Measurements from ENCODE around the gene PNPLA2.

Gene PNPLA2

GRCh38 chr11:798093-798713 is 20.5 kb upstream of the PNPLA2 start, which contains the start of gene SLC25A22:
TSS of gene SLC25A22 (minus strand) at chr11:798281. CDS start at chr11:795006, 3,275 bp downstream.
- DNase-seq (ENCODE audit: low spot score): peak; percentile 76

DNA sequence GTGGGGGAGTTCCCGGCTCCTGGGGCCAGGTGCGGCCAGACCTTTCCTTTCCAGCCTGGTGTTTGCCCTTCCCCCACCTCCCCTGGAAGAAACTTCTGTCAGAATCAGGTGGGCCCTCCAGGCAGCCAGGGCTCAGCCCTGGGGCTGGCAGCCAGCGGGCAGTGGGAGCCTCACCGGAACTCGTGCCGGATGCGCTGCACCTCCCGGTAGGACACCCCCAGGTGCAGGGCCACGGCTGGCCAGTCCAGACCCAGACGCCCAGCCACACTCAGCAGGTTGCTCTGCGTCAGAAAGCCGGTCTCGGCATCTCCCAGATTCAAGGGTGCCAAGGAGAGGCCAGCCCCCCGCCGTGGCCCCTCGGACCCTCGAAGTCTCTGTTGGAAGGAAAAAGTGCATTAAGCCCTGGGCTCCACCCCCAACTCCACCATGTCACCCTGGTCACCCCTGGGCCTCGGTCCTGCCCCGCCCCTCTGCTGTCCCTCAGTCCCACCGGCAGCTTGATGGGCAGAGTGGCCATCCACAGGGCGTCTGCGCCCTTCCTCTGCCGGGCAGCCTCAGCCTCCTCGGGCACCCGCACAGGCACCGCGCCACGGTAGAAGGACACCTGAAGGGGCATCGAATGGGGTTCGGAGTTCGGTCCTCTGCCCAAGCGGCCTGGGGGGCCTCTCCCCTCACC is 18.9 kb upstream of the PNPLA2 start:
- DNase-seq (ENCODE audit: low spot score): no peak

DNA sequence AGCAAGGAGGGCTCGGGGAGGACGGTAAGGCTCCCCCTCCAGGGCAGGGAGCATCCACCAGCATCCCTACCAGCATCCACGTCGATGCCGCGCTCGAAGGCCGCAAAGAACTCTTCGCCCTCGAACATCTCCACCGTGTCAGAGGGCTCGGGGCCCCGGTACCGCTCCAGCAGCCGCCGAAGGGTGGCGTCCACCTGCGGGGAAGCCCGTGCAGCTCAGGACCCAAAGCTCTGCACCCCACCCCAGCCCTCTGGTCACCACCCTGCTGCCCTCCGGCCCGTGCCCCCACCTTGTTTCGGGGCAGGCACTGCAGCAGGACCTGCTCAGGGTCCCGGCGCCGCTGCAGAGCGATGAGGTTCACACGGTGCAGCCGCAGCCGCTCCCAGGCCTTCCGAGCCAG is 18.2 kb upstream of the PNPLA2 start:
- no peak for DNase-seq (ENCODE audit: low spot score)

DNA sequence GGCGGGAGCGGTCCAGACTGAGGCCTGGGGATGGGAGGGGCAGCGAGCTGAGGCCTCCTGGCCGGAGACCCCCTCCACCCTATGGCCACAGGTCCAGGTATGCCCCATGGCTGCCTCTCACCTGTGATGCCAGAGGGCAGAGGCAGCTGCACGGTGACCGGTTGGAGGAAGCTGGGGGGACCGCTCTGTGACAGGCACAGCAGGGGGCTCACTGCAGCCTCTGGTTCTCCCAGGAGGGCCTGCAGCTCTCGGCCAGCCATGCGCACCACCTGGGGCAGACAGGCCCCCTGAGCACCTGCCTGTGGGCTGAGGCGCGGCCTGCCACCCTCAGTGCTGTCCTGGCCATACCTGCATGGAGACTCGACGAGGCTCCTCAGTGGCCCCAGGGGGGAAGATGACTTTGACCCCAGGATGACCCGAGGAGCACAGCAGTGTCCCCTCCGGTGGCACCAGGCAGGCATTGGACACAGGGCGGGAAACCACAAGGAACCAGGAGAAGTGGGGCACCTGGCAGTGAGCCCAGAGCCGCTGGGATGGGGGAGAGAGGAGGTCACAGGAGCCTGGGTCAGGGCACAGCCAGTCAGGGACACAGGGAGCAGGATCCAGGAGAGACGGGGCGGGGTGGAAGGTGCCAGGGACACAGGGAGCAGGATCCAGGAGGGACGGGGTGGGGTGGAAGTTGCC is 17.5 kb upstream of the PNPLA2 start:
- no peak for DNase-seq (ENCODE audit: low spot score)

- DNase-seq (ENCODE audit: low spot score): no peak
Observed at GRCh38 chr11:802018-802617, 16.6 kb upstream of the PNPLA2 start.

GRCh38 chr11:802693-803466 is 15.8 kb upstream of the PNPLA2 start:
- no peak for DNase-seq (ENCODE audit: low spot score)

DNA sequence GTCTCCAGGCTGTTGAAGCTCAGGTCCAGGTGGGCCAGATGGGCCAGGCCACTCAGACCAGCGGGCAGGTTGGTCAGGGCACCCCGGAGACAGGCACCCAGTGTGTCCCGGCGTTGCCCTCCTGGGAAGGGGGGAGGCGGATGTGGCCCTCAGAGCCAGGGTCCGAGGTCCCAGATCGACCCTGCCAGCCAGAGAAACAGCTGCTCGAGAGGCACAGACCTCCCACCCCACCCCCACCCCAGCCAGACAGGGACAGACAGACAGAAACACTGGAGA is 15.3 kb upstream of the PNPLA2 start:
- no peak for DNase-seq (ENCODE audit: low spot score)

DNA sequence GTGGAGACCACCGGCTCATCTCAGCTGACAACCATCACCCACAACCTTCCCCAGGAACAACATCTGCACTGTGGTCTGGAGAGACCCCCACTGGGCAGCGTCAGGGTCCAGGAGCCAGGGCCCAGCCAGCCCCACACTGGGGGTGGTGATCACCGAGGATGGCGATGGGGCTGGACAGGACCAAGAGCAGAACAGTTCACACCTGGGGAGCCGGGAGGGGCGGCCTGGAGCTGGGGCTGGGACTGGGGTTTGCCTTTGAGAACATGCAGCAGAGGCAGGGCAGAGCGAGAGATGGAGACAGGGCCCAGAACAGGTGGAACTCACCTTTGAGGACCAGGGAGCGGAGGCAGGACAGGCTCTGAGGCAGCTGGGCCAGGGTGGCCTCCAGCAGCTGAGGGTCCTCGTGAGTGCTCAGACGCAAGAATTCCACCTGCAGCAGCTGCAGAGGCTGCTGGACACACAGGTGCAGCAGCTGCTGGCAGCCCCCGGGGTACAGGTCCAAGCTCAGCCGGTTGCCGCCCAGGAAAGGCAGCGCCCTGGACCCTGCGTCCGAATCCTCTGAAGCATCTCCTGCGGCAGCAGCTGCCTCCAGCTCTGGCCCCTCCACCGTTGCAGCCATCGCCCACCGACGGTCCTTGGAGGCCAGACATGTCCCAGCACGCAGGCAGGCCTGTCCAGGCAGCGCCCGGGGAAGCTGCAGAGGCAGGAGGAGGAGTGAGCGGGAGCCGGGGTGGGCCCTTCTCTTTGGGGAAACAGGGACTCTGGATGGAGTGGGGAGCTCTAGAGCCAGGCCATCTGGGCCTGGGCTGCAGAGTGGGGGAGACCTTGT is 14.7 kb upstream of the PNPLA2 start:
- DNase-seq (ENCODE audit: low spot score): no peak

DNA sequence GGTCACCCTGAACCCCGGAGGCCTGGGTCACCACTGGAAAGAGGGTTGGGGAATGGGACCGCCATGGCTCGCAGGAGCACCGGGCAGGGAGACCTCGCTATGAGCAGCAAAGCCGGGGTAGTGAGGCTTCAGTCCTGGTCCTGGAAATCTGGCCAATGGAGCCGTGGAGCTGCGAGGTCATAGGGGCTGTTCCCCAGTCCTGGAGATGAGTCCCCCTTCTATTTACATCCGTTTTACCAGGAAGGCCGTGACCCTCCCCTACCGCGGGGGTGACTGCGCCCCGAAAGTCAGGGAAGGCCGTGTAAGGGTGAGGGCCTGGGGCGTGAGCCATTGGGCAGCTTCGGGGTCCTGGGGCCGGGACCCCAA is 14.1 kb upstream of the PNPLA2 start:
- DNase-seq (ENCODE audit: low spot score): no peak

- DNase-seq (ENCODE audit: low spot score): no peak
Observed at GRCh38 chr11:808427-809286, 10.1 kb upstream of the PNPLA2 start.

DNA sequence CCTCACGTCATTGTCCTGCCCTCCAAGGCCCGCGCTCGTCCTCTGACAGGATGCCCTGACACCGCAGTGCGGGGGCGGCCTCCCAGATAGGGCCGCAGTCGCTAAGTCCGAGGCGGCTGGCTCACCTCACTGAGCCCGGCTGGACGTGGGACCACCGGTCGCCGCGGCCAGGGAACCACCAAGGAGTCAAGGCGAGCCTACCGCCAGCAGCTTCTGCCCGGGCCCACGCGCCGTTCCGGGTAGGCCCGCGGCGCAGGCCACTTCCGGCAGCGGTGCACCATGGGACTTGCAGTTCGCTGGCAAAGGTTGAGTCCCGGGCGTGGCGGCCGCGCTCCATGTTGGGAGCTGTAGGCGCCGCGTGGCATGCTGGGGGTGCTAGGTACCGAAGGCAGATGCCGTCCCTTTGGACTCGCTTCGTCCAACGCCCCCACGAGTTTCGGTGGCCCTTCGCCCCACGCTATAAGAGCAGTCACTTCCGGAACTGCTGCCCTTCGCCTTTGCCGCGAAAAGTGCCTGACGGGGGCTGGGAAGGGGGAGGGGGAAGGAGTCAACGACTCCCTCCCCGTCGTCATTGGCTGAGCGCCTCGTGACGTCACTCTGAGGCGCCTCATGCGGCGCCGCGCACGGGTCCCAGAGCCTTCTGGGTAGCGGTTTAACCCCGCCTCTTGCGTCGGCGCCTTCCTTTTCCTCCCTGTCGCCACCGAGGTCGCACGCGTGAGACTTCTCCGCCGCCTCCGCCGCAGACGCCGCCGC is 9.3 kb upstream of the PNPLA2 start, which contains the start of gene RPLP2:
Gene RPLP2 (plus strand): TSS at position 681 of the 753 bp plus-strand sequence. CDS start 268 bp downstream, outside the sequence.
- DNase-seq (ENCODE audit: low spot score): peak; percentile 96

- DNase-seq (ENCODE audit: low spot score): no peak
Observed at GRCh38 chr11:810040-810567, 8.6 kb upstream of the PNPLA2 start.

DNA sequence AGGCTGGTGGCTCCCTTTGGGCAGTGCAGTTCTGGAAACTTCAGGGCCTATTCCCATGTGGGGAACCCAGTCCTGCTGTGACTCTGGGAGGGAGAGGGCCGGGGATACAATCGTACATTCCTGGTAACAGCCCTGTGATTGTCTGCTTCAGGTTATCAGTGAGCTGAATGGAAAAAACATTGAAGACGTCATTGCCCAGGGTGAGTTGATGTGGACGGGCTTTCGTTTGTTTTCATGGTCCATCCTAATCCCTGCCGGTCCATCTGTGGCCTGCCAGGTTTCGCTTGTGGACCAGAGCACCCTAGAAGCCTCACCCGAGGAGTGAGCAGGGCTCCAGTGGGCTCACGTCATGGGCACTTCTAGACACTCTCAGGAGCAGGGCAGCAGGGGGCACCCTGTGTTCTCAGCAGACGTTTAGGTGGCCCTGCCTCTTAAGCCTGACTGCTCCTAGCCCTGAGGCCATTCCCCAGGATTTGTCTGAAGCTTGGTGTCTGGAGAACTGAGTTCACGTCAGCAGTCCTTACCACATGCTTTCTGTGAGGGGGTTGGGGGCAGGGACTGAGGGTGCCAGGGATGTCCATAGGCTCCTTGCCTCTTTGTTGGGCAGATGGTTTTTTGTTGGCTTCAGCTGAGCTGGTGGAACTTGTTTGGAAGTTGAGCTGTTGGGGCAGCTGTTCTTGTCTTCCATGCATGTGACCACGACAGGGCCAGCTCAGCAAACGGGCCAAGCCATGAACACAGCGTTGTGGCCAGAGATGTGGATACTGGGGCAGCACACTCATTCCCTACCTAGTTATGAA is 7.1 kb upstream of the PNPLA2 start:
- no peak for DNase-seq (ENCODE audit: low spot score)

GRCh38 chr11:812390-812789 is 6.3 kb upstream of the PNPLA2 start:
- DNase-seq (ENCODE audit: low spot score): no peak

- no peak for DNase-seq (ENCODE audit: low spot score)
Observed at GRCh38 chr11:813072-813455, 5.7 kb upstream of the PNPLA2 start.

- no peak for DNase-seq (ENCODE audit: low spot score)
Observed at GRCh38 chr11:813456-814096, 5.1 kb upstream of the PNPLA2 start.

DNA sequence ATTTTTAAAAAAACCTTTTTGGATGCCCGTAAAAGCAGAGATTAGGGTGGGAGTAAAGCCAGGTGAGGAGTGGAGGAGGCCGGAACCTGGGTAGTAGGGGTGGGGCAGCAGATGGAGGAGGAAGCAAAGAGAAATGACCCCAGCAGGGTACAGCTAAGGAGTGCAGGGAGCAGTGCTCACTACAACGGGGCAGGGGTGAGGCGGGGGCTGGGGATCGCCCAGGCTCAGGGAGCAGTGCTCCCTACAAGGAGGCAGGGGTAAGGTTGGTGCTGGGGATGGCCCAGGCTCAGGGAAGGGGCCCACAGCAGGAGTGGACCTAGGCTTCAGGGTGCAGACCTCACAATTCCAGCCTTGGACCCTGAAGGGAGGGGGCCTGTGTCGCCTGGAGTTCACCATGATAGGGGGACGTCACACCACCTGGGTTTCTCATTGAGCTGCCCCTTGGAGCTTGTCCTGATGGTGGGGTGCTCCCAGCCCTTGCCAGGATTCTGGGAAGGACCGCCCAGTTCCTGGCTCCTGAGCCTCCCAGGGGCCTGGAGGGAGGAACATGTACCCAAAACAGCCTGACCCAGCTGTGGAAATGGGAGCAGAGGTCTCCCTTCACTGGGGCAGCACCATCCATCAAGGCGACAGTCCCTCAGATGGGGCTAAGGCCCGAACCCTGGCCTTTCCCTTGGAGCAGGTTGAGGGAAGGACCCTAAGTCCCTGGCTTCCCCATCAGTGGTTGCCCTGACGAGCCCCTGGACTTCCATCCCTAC is 2.9 kb upstream of the PNPLA2 start:
- no peak for DNase-seq (ENCODE audit: low spot score)

Measured in putamen (tissue), 1 donor.